GM19467 (cell line): ENCODE measurements around the gene NAGK.
"Not testable (repeated sequence)": the region's sequence is repeated elsewhere in the genome, so short reads cannot be mapped to it uniquely, and the experiment has no call there.

Experiments used
- ATAC-seq: cut with Tn5 transposase; IDR thresholded peaks from one replicate; pipeline ENCODE4 v1.9.1; 2021; ENCODE audit warnings: mild to moderate bottlenecking, moderate library complexity; ENCODE audit not compliant: unreplicated experiment

Gene NAGK

GRCh38 chr2:71103809-71104208 is 35.4 kb downstream of the NAGK start:
- no peak for ATAC-seq

GRCh38 chr2:71106463-71106862 is 38.0 kb downstream of the NAGK start:
- not testable (repeated sequence) for ATAC-seq

- no peak for ATAC-seq
Observed at GRCh38 chr2:71108091-71108490, 39.6 kb downstream of the NAGK start.

GRCh38 chr2:71113843-71114242 is 45.4 kb downstream of the NAGK start:
- ATAC-seq: no peak

- ATAC-seq: no peak
Observed at GRCh38 chr2:71117063-71117462, 48.6 kb downstream of the NAGK start.

- no peak for ATAC-seq
Observed at GRCh38 chr2:71120195-71120594, 51.7 kb downstream of the NAGK start.

GRCh38 chr2:71121479-71121878 is 53.0 kb downstream of the NAGK start:
- no peak for ATAC-seq

GRCh38 chr2:71122387-71123298 is 54.2 kb downstream of the NAGK start:
- no peak for ATAC-seq

GRCh38 chr2:71125506-71126294 is 57.3 kb downstream of the NAGK start:
- ATAC-seq: no peak

GRCh38 chr2:71126957-71127356 is 58.5 kb downstream of the NAGK start:
- no peak for ATAC-seq
